ENCODE data around the gene CTTN.
A peak's percentile ranks its signal among the peaks of the same experiment; 100 is the strongest.
"Not testable (repeated sequence)": the region's sequence is repeated elsewhere in the genome, so short reads cannot be mapped to it uniquely, and the experiment has no call there.

CTTN gene

DNA sequence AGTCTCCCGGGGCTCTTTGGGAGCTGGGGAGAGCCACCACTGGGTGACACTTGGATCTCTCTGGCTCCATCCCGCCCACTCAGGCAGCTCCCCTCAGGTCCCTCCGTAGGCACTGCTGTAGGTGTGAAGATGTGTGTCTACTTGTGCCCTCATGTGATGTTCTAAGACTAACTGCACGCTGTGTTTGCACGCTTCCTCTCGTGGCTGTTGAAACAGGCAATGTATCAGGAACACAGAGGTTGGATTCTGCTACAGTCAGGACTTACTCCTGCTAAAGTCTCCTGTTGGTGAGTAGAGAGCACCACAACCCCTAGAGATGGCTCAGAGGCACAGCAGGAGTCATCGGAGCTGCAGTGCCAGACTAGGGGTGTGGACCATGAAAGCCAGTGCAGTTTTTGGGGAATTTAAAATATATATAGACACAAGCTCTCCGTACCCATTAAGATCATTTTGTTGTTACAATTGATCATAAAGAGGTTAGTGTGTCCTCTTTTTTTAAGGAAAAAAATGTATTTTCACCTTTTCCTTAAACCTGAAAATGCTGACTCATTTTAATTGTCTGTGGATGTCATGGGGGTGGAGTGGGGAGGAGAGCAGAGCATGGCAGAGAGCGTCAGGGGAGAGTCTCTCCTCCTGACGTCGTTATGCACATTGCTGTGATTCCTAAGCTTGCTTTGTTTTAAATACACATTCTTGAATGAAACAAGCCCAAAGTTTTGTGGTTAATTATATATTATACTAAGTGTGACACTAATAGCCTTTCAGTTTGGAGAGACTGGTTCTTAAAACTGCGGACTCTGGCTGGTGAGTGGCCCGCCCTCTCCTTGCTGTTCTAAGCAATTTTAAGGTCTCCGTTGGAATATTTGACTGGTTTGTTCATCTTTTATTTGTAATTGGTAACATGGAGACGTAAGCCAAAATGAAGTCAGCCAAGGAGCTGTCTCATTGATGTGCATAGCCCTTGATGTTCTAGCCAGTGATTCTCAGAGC lies 16.2 kb upstream of the CTTN start:
- DNase-seq, result no peak

DNA sequence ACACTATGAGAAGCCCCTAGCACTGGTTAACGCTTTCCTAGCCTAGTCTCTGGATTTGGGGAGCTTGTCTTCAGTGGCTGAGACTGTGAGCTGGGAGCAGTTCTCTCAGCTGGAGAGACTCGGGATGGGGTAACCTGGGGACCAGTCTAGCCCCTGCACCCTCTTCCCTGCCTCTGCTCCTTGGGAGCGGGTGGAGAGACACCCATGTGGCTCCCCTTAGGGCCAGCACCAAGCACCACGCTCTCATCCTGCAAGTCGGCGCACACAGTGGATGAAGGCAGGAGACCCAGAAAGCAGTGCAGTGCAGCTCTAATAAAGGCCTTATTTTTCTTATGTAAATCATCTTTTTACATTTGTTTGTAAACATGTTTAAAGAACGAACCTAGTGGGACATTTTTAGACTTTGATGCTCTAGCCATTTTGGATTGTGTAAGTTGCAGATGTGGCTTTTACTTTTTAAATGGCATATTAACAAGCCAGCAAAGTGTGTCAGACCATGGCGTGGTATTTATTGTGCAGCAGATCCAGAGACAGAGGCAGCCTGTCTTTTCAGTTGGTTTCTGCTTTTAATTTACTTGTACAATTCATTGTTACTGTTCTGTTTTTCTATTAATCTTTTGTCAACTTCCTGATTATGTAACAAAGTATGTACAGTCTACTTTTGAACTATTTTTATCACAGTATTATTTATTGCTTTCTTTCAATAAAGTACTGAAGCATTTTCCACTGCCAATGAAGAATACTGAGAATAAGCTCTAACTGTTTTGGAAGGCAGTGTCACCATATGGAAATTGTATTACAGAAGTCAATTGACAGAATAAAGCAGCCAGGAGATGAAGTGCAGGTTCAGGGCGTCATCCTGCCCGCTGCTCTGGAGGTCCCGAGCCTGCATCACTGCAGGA lies 14.4 kb upstream of the CTTN start:
- no peak for DNase-seq

GRCh38 chr11:70384566-70385152 lies 13.7 kb upstream of the CTTN start:
- DNase-seq, result no peak

GRCh38 chr11:70387564-70387963 lies 10.8 kb upstream of the CTTN start:
- DNase-seq, result no peak

DNA sequence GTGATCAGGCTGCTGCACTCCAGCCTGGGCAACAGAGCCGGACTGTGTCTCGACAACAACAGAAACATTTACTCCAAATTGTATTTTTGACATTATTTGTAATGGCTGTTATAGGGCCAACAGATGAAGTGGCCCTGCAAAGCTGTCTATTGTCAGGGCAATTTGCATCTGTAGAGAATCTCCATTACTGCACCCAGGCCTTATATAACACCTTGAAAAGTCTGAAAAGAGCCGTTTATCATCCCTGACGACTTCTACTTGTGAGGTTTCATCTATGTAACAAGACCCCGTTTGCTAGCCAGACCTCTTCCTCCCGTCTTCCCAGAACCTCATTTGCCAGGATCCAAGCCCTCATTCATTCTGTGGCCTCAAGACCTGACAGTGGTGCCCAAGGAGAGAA lies 9.1 kb upstream of the CTTN start:
- DNase-seq, result no peak

GRCh38 chr11:70390882-70391281 lies 7.4 kb upstream of the CTTN start:
- not testable (repeated sequence) for DNase-seq

DNA sequence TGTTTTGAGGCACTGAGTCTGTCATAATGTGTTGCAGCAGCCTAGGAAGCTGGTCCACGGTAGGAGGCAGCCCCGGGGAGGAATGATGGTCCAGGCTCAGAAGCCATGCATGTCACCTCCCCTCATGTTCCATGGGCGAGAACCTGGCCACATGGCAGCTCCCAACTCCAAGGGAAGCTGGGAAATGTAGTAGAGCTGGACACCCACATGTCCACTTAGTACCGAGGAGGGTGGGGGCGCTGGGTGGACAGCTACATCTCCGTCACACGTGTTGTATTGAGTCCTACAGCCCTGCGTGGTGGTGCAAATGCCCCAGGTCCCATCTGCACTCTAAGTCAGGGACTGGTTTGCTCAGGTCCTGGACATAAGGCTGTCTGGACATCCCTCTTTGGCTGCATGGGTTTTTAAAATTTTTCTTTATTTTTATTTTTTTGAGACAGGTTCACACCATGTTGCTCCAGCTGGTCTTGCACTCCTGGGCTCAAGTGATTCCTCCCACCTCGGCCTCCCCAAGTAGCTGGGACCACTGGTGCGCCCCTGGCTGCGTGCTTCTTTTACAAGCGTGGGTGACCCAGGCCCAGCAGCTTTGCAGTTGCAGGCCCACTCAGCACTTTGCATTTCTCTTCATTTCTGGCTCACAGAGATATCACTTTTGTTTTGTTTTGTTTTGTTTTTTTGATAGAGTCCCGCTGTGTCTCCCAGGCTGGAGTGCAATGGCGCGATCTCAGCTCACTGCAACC lies 3.9 kb upstream of the CTTN start:
- DNase-seq, result no peak

- peak; percentile 21 for DNase-seq
These were observed 870 bp upstream of the CTTN start for GRCh38 chr11:70397336-70397982.

- no peak for DNase-seq
These were observed 728 bp downstream of the CTTN start for GRCh38 chr11:70398834-70399680.

GRCh38 chr11:70399681-70400112 lies 1.4 kb downstream of the CTTN start:
- no peak for DNase-seq

GRCh38 chr11:70400643-70401042 lies 2.3 kb downstream of the CTTN start:
- DNase-seq, result no peak

DNA sequence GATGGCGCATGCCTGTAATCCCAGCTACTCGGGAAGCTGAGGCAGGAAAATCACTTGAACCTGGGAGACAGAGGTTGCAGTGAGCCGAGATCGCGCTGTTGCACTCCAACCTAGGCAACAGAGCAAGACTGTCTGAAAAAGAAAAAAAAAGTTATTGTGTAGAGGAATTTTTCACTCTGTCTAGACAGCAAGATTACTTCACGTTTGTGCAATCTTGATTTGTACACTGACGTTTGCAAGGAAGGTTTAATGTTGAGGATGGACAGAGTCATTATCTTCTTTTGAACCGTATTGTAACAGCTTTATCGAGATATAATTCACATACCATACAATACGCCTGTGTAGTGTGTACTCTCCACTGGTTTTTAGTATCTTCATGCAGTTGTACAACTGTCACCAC lies 3.7 kb downstream of the CTTN start:
- no peak for DNase-seq

- DNase-seq, result no peak
These were observed 4.4 kb downstream of the CTTN start for GRCh38 chr11:70402685-70403084.

- no peak for DNase-seq
These were observed 5.9 kb downstream of the CTTN start for GRCh38 chr11:70404244-70404643.

GRCh38 chr11:70405679-70406395 lies 7.5 kb downstream of the CTTN start:
- no peak for DNase-seq

- no peak for DNase-seq
These were observed 8.8 kb downstream of the CTTN start for GRCh38 chr11:70407121-70407520.

DNA sequence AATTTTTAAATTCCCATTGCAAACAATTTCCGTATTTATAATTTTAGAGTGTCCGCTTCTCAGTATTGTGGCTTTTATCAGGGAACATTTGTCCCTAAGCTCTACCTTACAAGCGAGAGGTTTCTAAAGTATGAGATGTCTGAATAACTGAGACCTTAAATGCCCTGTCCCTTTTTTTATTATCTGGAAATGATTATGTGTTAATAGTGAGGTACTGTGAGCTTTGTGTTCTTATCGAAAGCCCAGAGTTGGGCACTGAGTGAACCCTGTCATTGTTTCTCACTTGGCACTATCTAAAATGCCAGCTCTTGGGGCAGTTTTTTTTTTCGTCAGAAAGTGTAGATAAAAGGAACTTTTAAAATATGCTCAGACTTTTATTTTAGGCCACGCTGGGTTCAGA lies 9.5 kb downstream of the CTTN start:
- DNase-seq, result no peak

DNA sequence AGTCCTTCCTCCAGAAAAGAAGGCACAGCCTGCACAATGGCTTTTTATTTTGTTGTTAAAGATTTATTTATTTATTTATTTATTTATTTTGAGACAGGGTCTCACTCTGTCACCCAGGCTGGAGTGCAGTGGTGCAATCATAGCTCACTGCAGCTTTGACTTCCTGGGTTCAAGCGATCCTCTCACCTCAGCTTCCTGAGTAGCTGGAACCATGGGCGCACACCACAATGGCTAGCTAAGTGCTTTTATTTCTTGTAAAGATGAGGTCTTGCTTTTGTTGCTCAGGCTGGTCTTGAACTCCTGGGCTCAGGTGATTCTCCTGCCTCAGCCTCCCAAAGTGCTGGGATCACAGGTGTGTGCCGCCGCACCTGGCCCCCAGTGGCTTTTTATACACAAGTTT lies 10.0 kb downstream of the CTTN start:
- DNase-seq, result not testable (repeated sequence)

GRCh38 chr11:70409437-70409836 lies 11.1 kb downstream of the CTTN start:
- DNase-seq, result no peak

DNA sequence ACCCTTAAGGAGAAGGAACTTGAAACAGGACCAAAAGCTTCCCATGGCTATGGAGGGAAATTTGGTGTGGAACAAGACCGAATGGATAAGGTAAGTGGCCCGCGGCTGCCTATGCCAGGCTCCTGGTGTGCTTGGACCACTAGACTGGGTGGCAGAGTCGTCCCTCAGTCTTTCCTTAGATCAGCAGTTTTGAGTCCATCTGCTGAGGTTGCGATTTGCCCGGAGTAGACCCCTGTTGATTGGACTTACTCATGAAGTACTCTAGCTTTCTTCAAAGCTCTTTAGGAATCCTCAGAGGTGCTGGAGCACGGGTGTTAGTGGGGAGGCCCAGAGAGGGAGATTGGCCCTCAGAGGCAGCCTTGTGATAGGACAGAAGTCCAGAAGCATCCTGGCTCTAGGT lies 11.5 kb downstream of the CTTN start:
- no peak for DNase-seq

Measured in activated T-cell treated with anti-CD3 and anti-CD28 coated beads, Interleukin-2, amount 50 U/mL, for 1 hour (primary cell).